PC-3 (cell line): ENCODE results near the gene RAB3IP.

Source experiments
- EZH2 ChIP-seq: fragments of 300-600 bp; sonication (generic); IDR thresholded peaks from one replicate; pipeline ENCODE4 v1.6.1; 2017; ENCODE audit warnings: antibody characterized with exemption, mild to moderate bottlenecking, low read length; ENCODE audit not compliant: unreplicated experiment
- TF ChIP-seq, protein P1 (sequence below): fragments of 300-600 bp; sonication (generic); conservative IDR thresholded peaks from 2 replicates; pipeline ENCODE4 v1.5.1; 2017; ENCODE audit warnings: antibody characterized with exemption, low read depth, mild to moderate bottlenecking, low read length

DNA sequence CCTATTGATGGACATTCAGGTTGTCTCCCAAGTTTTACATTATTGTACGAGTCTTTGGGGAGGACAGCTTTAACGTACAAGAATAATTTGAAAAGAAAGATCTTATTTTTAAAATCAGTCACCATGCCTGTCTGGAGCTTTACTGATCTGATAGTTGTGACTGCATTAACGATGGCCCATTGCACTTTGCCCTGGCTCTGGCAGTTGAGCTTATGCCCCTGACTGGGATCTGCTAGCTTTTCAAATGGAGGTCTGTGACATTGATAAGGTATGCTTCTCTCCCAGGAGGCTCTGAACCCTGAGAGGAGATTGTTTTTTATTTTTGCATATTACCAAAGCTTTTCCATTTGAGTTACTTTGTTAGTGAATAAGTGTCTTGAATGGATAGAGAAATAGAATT is 17.9 kb upstream of the RAB3IP start:
- TF ChIP-seq EZH2: no peak
- TF ChIP-seq, protein P1, sequence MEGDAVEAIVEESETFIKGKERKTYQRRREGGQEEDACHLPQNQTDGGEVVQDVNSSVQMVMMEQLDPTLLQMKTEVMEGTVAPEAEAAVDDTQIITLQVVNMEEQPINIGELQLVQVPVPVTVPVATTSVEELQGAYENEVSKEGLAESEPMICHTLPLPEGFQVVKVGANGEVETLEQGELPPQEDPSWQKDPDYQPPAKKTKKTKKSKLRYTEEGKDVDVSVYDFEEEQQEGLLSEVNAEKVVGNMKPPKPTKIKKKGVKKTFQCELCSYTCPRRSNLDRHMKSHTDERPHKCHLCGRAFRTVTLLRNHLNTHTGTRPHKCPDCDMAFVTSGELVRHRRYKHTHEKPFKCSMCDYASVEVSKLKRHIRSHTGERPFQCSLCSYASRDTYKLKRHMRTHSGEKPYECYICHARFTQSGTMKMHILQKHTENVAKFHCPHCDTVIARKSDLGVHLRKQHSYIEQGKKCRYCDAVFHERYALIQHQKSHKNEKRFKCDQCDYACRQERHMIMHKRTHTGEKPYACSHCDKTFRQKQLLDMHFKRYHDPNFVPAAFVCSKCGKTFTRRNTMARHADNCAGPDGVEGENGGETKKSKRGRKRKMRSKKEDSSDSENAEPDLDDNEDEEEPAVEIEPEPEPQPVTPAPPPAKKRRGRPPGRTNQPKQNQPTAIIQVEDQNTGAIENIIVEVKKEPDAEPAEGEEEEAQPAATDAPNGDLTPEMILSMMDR: no peak
